B cell (primary cell): ENCODE measurements around the gene MID2. TPM values are rescaled to one million over a fixed set of nuclear protein-coding genes. Genes with fewer than 3 reads are reported as not detected.

Experiments
- ATAC-seq: fragments of 200-7000 bp; cut with Tn5 transposase; one replicate; pipeline ENCODE4 v1.10.0; 2021; ENCODE audit warnings: low read depth, mild to moderate bottlenecking, moderate number of reproducible peaks, moderate library complexity
- CTCF ChIA-PET: fragments of 350-600 bp; sonication (Branson Sonifier 250); formaldehyde crosslinking; loops from one replicate; lab custom pipeline; 2021; ENCODE audit warnings: antibody characterized with exemption, inconsistent platforms; lab: Charles Lee
- POLR2A ChIA-PET: fragments of 350-600 bp; sonication (Branson Sonifier 250); formaldehyde crosslinking; loops from one replicate; lab custom pipeline; 2021; ENCODE audit warnings: antibody characterized with exemption; lab: Charles Lee
- DNase-seq: peaks from one replicate; pipeline ENCODE4 v3.0.0; 2013
- H2AFZ ChIP-seq: 2 replicates; pipeline ENCODE4 v1.6.1; 2012; ENCODE audit warnings: mild to moderate bottlenecking, low read depth, low read length; ENCODE audit not compliant: insufficient read depth, poor library complexity, severe bottlenecking
- H3K27ac ChIP-seq, 2 donors: 1 replicate in 1 of 2; 2 replicates in 1 of 2; pipeline ENCODE4 v1.5.1; 2012 to 2013; ENCODE audit warnings: low read length in 2 of 2, mild to moderate bottlenecking in 2 of 2, moderate library complexity in 1 of 2
- H3K27me3 ChIP-seq, 4 experiments: fragments of 200-600 bp in 1 of 4; sonication (generic) in 1 of 4; replicated peaks in 1 of 4; 1 replicate in 2 of 4; 2 replicates in 2 of 4; pipeline versions ENCODE4 v1.6.1 to v1.7.0; 2013 to 2016; ENCODE audit warnings: low read length in 3 of 4, mild to moderate bottlenecking in 2 of 4, mixed read lengths in 1 of 4, moderate library complexity in 1 of 4; ENCODE audit not compliant: insufficient read depth in 4 of 4, control insufficient read depth in 3 of 4; ENCODE audit errors: control extremely low read depth in 1 of 4
- H3K36me3 ChIP-seq, 2 experiments: replicated peaks in 1 of 2; 1 replicate in 1 of 2; 2 replicates in 1 of 2; pipeline versions ENCODE4 v1.6.1 to v1.7.1; 2013; ENCODE audit warnings: low read length in 1 of 2; ENCODE audit not compliant: insufficient read depth in 2 of 2, control insufficient read depth in 1 of 2; ENCODE audit errors: control extremely low read depth in 1 of 2, extremely low read depth in 1 of 2
- H3K4me1 ChIP-seq, 2 donors: fragments of 200-600 bp in 1 of 2; sonication (generic) in 1 of 2; 1 replicate in 1 of 2; 2 replicates in 1 of 2; pipeline versions ENCODE4 v1.5.1 to v1.6.1; 2013 to 2017; ENCODE audit warnings: low read length in 2 of 2; ENCODE audit not compliant: control insufficient read depth in 2 of 2, insufficient read depth in 2 of 2
- H3K4me2 ChIP-seq: replicated peaks from 2 replicates; pipeline ENCODE3; 2012; ENCODE audit warnings: mild to moderate bottlenecking, low read depth, low read length; ENCODE audit not compliant: poor library complexity, severe bottlenecking
- H3K4me3 ChIP-seq, 5 experiments: fragments of 200-600 bp in 1 of 5; sonication (generic) in 1 of 5; 1 replicate in 3 of 5; 2 replicates in 2 of 5; pipeline versions ENCODE4 v1.5.1 to v1.7.0; 2011 to 2016; ENCODE audit warnings: low read length in 4 of 5, mild to moderate bottlenecking in 4 of 5, low read depth in 2 of 5, control low read depth in 1 of 5, moderate library complexity in 1 of 5; ENCODE audit not compliant: insufficient read depth in 1 of 5; ENCODE audit errors: control extremely low read depth in 1 of 5, extremely low read depth in 1 of 5
- H3K79me2 ChIP-seq: fragments of 200-600 bp; sonication (generic); one replicate; pipeline ENCODE4 v1.6.0; 2016; ENCODE audit warnings: low read length; ENCODE audit not compliant: control insufficient read depth, insufficient read depth
- H3K9ac ChIP-seq: fragments of 200-600 bp; sonication (generic); 2 replicates; pipeline ENCODE4 v1.6.1; 2017; ENCODE audit warnings: mild to moderate bottlenecking, low read length, moderate library complexity
- H3K9me3 ChIP-seq, 3 donors: one replicate each; pipeline versions ENCODE4 v1.6.1 to v1.7.1; 2013; ENCODE audit warnings: low read length in 2 of 3; ENCODE audit not compliant: control insufficient read depth in 2 of 3, insufficient read depth in 1 of 3; ENCODE audit errors: control extremely low read depth in 1 of 3
- H4K20me1 ChIP-seq: 2 replicates; pipeline ENCODE4 v1.6.0; 2012; ENCODE audit warnings: mild to moderate bottlenecking, low read length; ENCODE audit not compliant: insufficient read depth, control insufficient read depth, poor library complexity, severe bottlenecking
- H3K27ac Mint-ChIP-seq: one replicate; pipeline ENCODE4 v1.8.0; 2021; ENCODE audit warnings: mixed read lengths
- H3K27me3 Mint-ChIP-seq: one replicate; pipeline ENCODE4 v1.8.0; 2021; ENCODE audit warnings: mixed read lengths
- H3K4me1 Mint-ChIP-seq: one replicate; pipeline ENCODE4 v1.8.0; 2021; ENCODE audit warnings: mixed read lengths
- H3K4me3 Mint-ChIP-seq: one replicate; pipeline ENCODE4 v1.8.0; 2021; ENCODE audit warnings: mixed read lengths
- H3K9me3 Mint-ChIP-seq: one replicate; pipeline ENCODE4 v1.8.0; 2022; ENCODE audit warnings: mixed read lengths; ENCODE audit not compliant: insufficient read depth
- EZH2 ChIP-seq: IDR thresholded peaks from 2 replicates; pipeline ENCODE4 v1.6.1; 2012; ENCODE audit warnings: borderline replicate concordance, low read depth, mild to moderate bottlenecking, moderate library complexity, low read length; ENCODE audit not compliant: insufficient read depth, poor library complexity, severe bottlenecking
- WGBS: methylation state at CpG from one replicate; pipeline ENCODE4 v1.1.5; 2013; ENCODE audit warnings: missing lambda C conversion rate; ENCODE audit not compliant: insufficient coverage; 5-methylcytosine and 5-hydroxymethylcytosine counted together
- intact Hi-C: fragments of 100-400 bp; cut with micrococcal nuclease; formaldehyde crosslinking; loops from one replicate; pipeline ENCODE4 v1.10.0; 2022
- polyA plus RNA-seq: library from polyadenylated mRNA; depleted of rRNA; stranded (reverse); fragments of >200 nt; gene quantifications from 2 replicates; pipeline ENCODE4 v1.2.3, GENCODE V29; 2012
- total RNA-seq, 2 donors: library from RNA; stranded (reverse); fragments of 120-200 nt in 1 of 2; gene quantifications; 1 replicate in 1 of 2; 2 replicates in 1 of 2; pipeline versions ENCODE4 v1.2.3 to v1.2.4, GENCODE V29; 2013 to 2022
- TF ChIP-seq, protein P1 (sequence below): fragments of 200-600 bp; IDR thresholded peaks from one replicate; pipeline ENCODE4 v1.8.0; 2022; ENCODE audit warnings: antibody characterized with exemption, mild to moderate bottlenecking

MID2 gene
- total and polyA plus RNA-seq, 2 donors (not counting 1 experiment from before 2014, with no cell fraction given) = 1.7 to 5.8 TPM

GRCh38 chrX:107871136-107871535 lies 45.5 kb downstream of the MID2 start:
- ATAC-seq = no peak
- no peak overlapping the region for H3K4me3 ChIP-seq
- 74% methylated on average over 5 of the region's 6 CpGs for whole genome bisulfite sequencing

DNA sequence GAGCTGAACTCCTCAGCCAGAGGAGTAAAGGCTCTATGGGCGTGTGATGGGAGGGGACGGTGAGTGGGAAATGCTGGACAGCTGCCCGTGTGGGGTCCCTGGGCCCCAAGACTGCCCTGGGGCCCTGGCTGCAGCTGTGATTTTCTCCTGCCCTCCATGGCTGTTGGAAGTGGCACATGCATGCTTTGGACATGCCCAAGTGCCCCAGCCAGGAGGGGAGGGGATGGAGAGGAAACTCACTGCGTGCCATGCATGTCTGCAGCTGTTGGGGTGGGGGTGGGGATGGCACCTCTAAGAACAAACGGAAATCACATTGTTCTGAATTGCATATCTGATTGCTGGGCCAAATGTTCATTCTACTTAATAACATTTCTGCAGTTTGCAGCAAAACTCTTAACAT lies 52.4 kb downstream of the MID2 start:
- no CpG with 5 or more reads among the region's 5 CpGs for WGBS
- intact Hi-C loops = no loop called here

More at GRCh38 chrX:107871136-107871535, 45.5 kb downstream of the MID2 start:
- intact Hi-C loops = no loop called here
- no peak overlapping the region for H2AFZ ChIP-seq
- H3K27me3 Mint-ChIP-seq = peaks cover 9% of the 10 kb centered on the region
- no peak overlapping the region for H3K9ac ChIP-seq
- H3K79me2 ChIP-seq = no peaks in the 10 kb centered on the region
- H3K4me1 Mint-ChIP-seq = no peaks in the 10 kb centered on the region
- no peak overlapping the region for H3K27ac ChIP-seq
- H3K27me3 ChIP-seq = peaks cover 0 to 3% (median 0%) of the 10 kb centered on the region in 4 experiments
- no peaks in the 10 kb centered on the region for H3K9me3 ChIP-seq
- H3K36me3 ChIP-seq = no peaks in the 10 kb centered on the region
- no peak overlapping the region for H3K4me2 ChIP-seq
- no peak overlapping the region for H3K27ac Mint-ChIP-seq
- no peaks in the 10 kb centered on the region for H4K20me1 ChIP-seq
- no peaks in the 10 kb centered on the region for H3K9me3 Mint-ChIP-seq
- no peak for DNase-seq
- H3K4me1 ChIP-seq = no peaks in the 10 kb centered on the region
- TF ChIP-seq EZH2 = no peak
- TF ChIP-seq, protein P1, sequence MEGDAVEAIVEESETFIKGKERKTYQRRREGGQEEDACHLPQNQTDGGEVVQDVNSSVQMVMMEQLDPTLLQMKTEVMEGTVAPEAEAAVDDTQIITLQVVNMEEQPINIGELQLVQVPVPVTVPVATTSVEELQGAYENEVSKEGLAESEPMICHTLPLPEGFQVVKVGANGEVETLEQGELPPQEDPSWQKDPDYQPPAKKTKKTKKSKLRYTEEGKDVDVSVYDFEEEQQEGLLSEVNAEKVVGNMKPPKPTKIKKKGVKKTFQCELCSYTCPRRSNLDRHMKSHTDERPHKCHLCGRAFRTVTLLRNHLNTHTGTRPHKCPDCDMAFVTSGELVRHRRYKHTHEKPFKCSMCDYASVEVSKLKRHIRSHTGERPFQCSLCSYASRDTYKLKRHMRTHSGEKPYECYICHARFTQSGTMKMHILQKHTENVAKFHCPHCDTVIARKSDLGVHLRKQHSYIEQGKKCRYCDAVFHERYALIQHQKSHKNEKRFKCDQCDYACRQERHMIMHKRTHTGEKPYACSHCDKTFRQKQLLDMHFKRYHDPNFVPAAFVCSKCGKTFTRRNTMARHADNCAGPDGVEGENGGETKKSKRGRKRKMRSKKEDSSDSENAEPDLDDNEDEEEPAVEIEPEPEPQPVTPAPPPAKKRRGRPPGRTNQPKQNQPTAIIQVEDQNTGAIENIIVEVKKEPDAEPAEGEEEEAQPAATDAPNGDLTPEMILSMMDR = no peak
- CTCF ChIA-PET = no interaction called here
- POLR2A ChIA-PET = no interaction called here
- no peak overlapping the region for H3K4me3 Mint-ChIP-seq

More for the DNA sequence above, 52.4 kb downstream of the MID2 start:
- Mint-ChIP-seq H3K4me1 (no peaks in the 10 kb centered on the region), H3K27ac (no peak overlapping the region), H3K9me3 (no peaks in the 10 kb centered on the region), H3K27me3 (no peaks in the 10 kb centered on the region), H3K4me3 (no peak overlapping the region)
- Histone ChIP-seq H3K4me1 (no peaks in the 10 kb centered on the region), H3K36me3 (no peaks in the 10 kb centered on the region), H3K4me2 (no peak overlapping the region), H3K79me2 (no peaks in the 10 kb centered on the region), H3K9me3 (no peaks in the 10 kb centered on the region), H2AFZ (no peak overlapping the region), H3K27me3 (no peaks in the 10 kb centered on the region), H3K4me3 (no peak overlapping the region), H3K27ac (no peak overlapping the region), H3K9ac (no peak overlapping the region), H4K20me1 (no peaks in the 10 kb centered on the region)
- ChIA-PET POLR2A (no interaction called here), CTCF (no interaction called here)
- TF ChIP-seq, protein P1 = no peak
- TF ChIP-seq EZH2 = no peak
- no peak for DNase-seq
- ATAC-seq = no peak
